Transverse colon (tissue), 4 donors: Measurements from ENCODE around the gene EHBP1L1.

ENCODE experiments used
- CTCF ChIP-seq, 5 experiments: fragments of 200-600 bp in 3 of 5; fragments of 450-650 bp in 2 of 5; sonication (generic) in 3 of 5; IDR thresholded peaks; 1 replicate in 2 of 5; 2 replicates in 3 of 5; pipeline ENCODE4 v1.5.1; 2016 to 2017; ENCODE audit warnings: antibody characterized with exemption in 5 of 5, inconsistent platforms in 3 of 5, mild to moderate bottlenecking in 2 of 5, moderate library complexity in 1 of 5
- EP300 ChIP-seq: sonication (generic); formaldehyde crosslinking; IDR thresholded peaks from one replicate; pipeline ENCODE4 v1.6.1; 2017; ENCODE audit warnings: antibody characterized with exemption, low read depth
- POLR2AphosphoS5 ChIP-seq, 3 donors: sonication (generic); formaldehyde crosslinking; IDR thresholded peaks; one replicate each; pipeline ENCODE4 v1.6.1; 2016; ENCODE audit warnings: antibody characterized with exemption in 3 of 3

- TF ChIP-seq CTCF (IDR thresholded peaks at IDR 0.05) (no peak), EP300 (no peak), POLR2AphosphoS5 (IDR thresholded peaks at IDR 0.05) (no peak)
Measured at GRCh38 chr11:65617990-65618751, 42.3 kb downstream of the EHBP1L1 start.
